ENCODE measurements around the gene NTHL1.

- TF ChIP-seq CTCF (IDR thresholded peaks at IDR 0.05) (no peak), ZFX (IDR thresholded peaks at IDR 0.05; ENCODE audit: borderline replicate concordance) (no peak)
These were observed 12.7 kb upstream of the NTHL1 start for GRCh38 chr16:2060346-2060745.
